Measurements from ENCODE around the gene ZIC5. TPM values are rescaled to one million over a fixed set of nuclear protein-coding genes. Genes with fewer than 3 reads are reported as not detected.

ZIC5 gene
- total and polyA plus RNA-seq, 2 of the 4 experiments (the other 2 are of a cell fraction) = not detected

GRCh38 chr13:99997702-99998214, 26.2 kb upstream of the ZIC5 start:
- Histone ChIP-seq H3K4me2 (ENCODE audit: low read depth, low read length) (no peak overlapping the region), H3K4ac (ENCODE audit: low read depth, low read length) (no peak overlapping the region), H2AK5ac (ENCODE audit: low read depth, low read length) (no peak overlapping the region), H2AK9ac (replicated peaks; ENCODE audit: low read depth, low read length, poor library complexity) (no peak overlapping the region), H2BK20ac (ENCODE audit: low read depth, low read length) (no peak overlapping the region), H2BK15ac (ENCODE audit: low read depth, low read length) (no peak overlapping the region), H3K27me3 (ENCODE audit: control insufficient read depth, insufficient read depth, low read length) (peaks cover 71% of the 10 kb centered on the region), H3K9ac (ENCODE audit: low read depth, low read length) (no peak overlapping the region), H3K27ac (ENCODE audit: insufficient read depth, low read length) (no peak overlapping the region), H2AFZ (replicated peaks; ENCODE audit: low read length, poor library complexity) (no peak overlapping the region), H3K14ac (replicated peaks; ENCODE audit: low read depth, low read length) (no peak overlapping the region), H4K8ac (ENCODE audit: low read depth in 2 of 2, low read length in 2 of 2) (no peak overlapping the region), H4K5ac (ENCODE audit: low read depth, low read length) (no peak overlapping the region), H4K20me1 (ENCODE audit: insufficient read depth, low read length) (no peaks in the 10 kb centered on the region), H3K79me1 (ENCODE audit: low read depth in 1 of 2, low read length in 2 of 2) (no peaks in the 10 kb centered on the region), H3K18ac (ENCODE audit: low read depth, low read length) (no peak overlapping the region), H4K91ac (ENCODE audit: insufficient read depth, low read depth, low read length) (no peak overlapping the region), H2BK5ac (ENCODE audit: low read depth, low read length, poor library complexity, severe bottlenecking) (no peak overlapping the region), H3K9me3 (ENCODE audit: control insufficient read depth, insufficient read depth, low read length) (peaks cover 17% of the 10 kb centered on the region), H2BK120ac (ENCODE audit: low read depth, low read length) (no peak overlapping the region), H3K9me1 (ENCODE audit: insufficient read depth, low read length) (no peaks in the 10 kb centered on the region), H3K56ac (ENCODE audit: extremely low read depth, insufficient read depth, low read length) (no peak overlapping the region), H3K23ac (ENCODE audit: low read depth, low read length) (no peak overlapping the region), H3K36me3 (ENCODE audit: control insufficient read depth, insufficient read depth, low read length) (no peaks in the 10 kb centered on the region), H3K4me3 (ENCODE audit: insufficient read depth, low read depth, low read length) (no peak overlapping the region), H3K4me1 (ENCODE audit: control insufficient read depth, insufficient read depth, low read length) (no peaks in the 10 kb centered on the region)
- TF ChIP-seq CHD1 (IDR thresholded peaks at IDR 0.05; ENCODE audit: low read depth, low read length) = no peak
- no peak for TF ChIP-seq RAD21 (IDR thresholded peaks at IDR 0.05; ENCODE audit: low read length)
- no peak for TF ChIP-seq SMC3 (IDR thresholded peaks at IDR 0.05; ENCODE audit: low read depth, low read length)
- no peak for TF ChIP-seq FOS (IDR thresholded peaks at IDR 0.05; ENCODE audit: low read depth, low read length)
- no peak for TF ChIP-seq CTCF (conservative IDR thresholded peaks at IDR 0.05; ENCODE audit: low read depth, low read length)
- TF ChIP-seq, protein P1, sequence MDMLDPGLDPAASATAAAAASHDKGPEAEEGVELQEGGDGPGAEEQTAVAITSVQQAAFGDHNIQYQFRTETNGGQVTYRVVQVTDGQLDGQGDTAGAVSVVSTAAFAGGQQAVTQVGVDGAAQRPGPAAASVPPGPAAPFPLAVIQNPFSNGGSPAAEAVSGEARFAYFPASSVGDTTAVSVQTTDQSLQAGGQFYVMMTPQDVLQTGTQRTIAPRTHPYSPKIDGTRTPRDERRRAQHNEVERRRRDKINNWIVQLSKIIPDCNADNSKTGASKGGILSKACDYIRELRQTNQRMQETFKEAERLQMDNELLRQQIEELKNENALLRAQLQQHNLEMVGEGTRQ (IDR thresholded peaks at IDR 0.05; ENCODE audit: low read depth, low read length) = no peak
- TF ChIP-seq POLR2A (IDR thresholded peaks at IDR 0.05; ENCODE audit: low read depth, low read length) = no peak
- no peak for TF ChIP-seq RFX5 (IDR thresholded peaks at IDR 0.05; ENCODE audit: low read depth, low read length)
- no peak for TF ChIP-seq NFE2L2 (IDR thresholded peaks at IDR 0.05; ENCODE audit: low read depth, low read length)
- WGBS, 2 experiments (ENCODE audit: extremely low coverage in 2 of 2, insufficient read length in 1 of 2) = 33% methylated on average over 19 of the region's 40 CpGs; no CpG with 5 or more reads in 1 of the 2 experiments
- DNase-seq (no peak), ATAC-seq (ENCODE audit: low read depth) (no peak)
- BruUV-seq (replicated peaks) = no TSS peak
- intact Hi-C loops (cut with micrococcal nuclease) = no loop called here
- dilution Hi-C loops (cut with HindIII; ENCODE audit: low sequenced_read_pairs, unreplicated experiment) = no loop called here
- CTCF ChIA-PET = no interaction called here
- POLR2A ChIA-PET (ENCODE audit: unreplicated experiment) = no interaction called here
- in situ Hi-C loops (cut with MboI; ENCODE audit: low sequenced_read_pairs) = no loop called here
